GM21526 (cell line): Measurements from ENCODE around the gene TMCO4.

Experiments
- ATAC-seq: cut with Tn5 transposase; IDR thresholded peaks from one replicate; pipeline ENCODE4 v1.9.1; 2021; ENCODE audit warnings: moderate library complexity; ENCODE audit not compliant: unreplicated experiment, low FRiP score

Gene TMCO4

DNA sequence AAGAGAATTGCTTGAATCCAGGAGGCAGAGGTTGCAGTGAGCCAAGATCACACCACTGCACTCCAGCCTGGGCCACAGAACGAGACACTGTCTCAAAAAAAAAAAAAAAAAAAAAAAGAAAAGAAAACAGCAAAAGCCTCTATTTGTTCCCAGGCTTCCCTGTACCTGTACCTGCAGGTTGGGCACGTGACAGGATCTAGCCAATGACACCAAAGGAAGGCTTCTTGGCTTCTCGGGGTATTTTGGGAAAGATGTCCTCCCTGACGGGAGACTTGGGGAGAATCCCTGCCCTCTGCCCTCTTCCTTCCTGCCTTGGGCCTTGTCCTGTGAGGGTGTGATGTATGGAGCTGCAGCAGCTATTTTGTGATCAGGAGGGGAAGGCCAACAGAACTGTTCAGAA lies 22.8 kb downstream of the TMCO4 start:
- no peak for ATAC-seq

GRCh38 chr1:19776287-19776686 lies 23.4 kb downstream of the TMCO4 start:
- no peak for ATAC-seq

- ATAC-seq: no peak
Measured at GRCh38 chr1:19775831-19776230, 23.9 kb downstream of the TMCO4 start.

GRCh38 chr1:19775317-19775716 lies 24.4 kb downstream of the TMCO4 start:
- ATAC-seq: no peak

DNA sequence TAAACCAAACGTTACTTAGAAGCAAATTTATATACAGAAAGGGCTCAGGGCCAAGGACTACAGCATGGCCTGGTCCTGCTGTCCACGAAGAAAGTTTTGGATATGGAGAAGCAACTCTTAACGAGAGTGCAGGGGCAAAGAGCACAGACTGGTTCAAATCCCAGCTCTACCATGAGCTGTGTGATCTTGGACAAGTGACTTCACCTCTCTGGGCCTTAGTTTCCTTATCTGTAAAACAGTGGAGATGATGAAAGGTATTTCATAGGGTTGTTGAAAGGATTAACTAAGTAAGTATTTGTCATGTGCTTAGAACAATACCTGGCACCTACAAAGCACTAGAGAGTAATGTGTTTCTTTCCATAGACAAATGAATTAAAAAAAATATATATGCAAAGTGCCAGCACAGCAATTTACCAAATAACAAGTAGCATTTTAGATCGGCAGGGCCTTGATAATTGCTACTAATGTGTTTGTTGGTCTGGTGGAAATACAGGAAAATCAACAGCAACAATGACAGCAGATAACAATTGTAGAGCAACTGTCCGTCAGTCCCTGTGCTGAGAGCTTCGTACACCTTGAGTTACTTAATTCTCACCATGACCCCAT lies 25.4 kb downstream of the TMCO4 start:
- no peak for ATAC-seq

DNA sequence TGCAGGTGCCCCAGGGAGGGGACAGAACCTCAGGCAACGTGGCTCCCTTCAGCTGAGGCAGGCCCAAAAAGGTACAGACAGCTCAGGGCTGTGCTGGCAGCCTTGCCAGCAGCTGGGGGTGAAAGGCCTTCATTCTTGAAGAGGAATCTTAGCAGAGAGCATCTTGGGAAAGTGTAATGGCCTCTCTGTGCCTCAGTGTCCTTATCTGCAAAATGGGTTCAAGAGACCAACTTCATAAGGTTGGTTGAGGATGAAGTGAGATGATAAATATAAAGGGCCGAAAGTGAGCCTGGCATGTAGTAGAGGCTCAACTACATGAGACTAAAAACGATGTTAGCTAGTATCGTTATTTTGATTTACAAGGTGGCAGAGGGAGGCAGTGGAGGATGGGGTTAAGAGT lies 26.2 kb downstream of the TMCO4 start:
- no peak for ATAC-seq

GRCh38 chr1:19772053-19772452 lies 27.7 kb downstream of the TMCO4 start:
- ATAC-seq: no peak

- no peak for ATAC-seq
Measured at GRCh38 chr1:19771350-19771749, 28.4 kb downstream of the TMCO4 start.

DNA sequence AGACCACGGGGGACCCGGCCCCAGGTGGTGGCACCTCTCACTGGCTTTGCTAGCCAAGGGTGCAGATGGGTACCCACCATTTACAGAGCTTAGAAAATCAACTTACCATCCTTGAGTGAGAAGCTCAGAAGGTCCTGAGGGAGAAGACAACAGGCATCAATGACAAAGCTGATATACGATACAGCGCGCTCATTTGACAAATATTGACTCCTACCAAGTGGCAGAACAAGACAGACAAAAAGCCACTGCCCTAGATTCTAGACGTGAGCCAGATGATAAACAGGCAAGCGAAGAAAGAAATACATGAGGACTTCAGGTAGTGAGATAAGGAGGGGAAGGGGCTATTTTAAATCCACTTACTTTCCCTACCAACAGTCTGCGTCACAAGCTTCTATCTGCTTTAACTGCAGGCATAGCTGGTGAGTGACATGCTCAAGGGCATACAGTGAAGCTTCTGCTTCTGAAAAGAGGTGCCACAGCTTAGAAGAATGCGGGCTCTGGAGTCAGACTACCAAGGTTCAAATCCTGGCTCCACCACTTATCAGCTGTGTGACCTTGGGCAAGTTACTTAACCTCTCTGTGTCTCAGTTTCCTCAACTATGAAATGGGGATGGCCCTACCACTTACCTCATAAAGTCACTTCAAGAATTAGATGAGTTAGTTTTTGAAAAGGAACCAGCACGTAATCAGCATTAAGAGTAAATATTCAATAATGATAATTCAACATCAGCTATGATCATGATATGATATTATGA lies 29.1 kb downstream of the TMCO4 start:
- no peak for ATAC-seq

DNA sequence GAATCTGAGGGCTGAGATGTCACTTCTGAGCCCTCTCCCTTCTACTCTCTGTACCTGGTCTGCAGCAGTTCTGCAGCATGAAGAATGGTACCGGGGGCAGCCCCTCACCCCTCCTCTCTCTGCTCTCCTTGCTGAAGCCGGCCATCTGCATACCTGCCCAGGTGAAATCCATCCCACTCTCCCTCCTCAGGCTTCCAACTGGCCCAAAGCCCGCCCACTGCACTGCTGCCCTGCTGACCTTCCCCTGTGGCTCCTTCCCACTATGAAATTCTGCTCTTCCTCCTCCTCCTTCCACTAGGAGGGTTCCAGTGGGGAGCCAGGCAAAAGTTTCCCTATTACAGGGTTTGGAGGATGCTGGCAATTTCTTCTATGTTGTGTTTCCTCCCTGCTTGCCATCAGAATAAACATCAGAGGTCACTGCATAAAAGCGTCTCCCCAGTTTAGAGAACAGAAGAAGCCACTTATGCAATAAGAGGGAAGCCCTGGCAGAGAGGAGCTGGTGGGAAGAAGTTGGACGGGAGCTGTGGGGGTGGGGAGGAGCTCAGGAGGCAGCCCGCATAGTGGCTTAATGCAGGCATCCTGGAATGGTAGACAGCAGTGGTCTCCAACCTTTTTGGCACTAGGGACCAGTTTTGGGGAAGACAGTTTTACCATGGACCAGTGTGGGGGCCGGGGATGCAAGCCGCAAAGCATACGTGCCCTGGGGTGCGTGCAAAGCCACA lies 30.3 kb downstream of the TMCO4 start:
- no peak for ATAC-seq

DNA sequence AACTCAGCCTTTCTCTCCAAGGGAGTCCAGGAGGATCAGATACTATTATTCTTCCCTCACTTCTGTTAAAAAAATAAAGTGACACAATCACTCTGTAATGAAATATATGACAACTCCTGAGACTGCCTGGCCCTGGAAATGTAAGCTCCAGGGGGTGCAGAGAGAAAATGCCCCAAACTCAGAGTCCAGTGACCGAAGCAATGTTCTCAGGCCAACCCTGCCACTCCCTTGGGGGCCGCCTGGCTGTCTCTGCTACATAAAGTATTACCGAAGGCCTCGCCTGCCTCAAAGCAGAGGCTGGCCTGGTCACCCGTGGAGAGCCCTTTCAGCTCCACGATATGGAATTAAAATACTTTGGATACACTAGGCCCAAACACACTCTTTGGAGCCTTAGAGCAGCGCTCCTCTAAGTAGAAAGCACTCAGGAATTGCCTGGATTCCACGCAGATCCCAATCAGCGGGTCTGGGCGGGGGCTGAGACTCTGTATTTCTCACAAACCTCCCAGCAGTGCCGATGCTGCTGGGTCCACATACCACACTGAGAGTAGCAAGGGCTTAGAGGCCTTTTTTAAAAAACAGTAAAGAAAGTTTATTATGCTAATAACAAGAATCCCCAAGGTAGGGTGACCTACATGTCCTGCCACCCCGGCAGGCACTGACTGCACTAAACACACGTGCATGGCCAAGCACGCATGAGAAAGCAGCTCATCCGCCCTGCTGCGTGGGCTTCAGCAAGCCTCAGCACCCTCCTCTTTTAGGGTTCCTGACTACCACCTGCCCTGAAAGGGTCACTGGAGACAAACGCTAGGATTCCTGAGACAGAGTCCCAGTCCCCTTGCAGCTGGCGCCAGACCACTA lies 31.1 kb downstream of the TMCO4 start:
- ATAC-seq: no peak

DNA sequence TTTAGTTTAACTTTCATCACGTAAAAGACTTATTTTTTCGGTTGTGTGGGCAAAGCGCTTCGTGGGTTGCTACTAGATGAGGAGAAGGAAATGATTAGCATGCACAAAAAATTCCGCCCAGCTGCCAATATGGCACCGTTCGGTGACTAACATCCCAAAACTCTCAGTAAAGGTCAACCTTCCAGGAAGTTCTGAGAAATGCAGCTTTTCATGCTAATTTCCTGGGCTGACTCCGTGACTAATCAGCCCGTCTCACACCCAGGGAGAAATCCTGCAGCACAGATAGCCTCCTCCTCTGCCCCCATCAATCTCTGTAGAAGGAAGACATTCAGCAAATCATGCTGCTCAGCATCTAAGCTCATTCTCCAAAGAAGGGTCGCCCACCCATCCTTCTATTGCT lies 34.1 kb downstream of the TMCO4 start:
- ATAC-seq: no peak

DNA sequence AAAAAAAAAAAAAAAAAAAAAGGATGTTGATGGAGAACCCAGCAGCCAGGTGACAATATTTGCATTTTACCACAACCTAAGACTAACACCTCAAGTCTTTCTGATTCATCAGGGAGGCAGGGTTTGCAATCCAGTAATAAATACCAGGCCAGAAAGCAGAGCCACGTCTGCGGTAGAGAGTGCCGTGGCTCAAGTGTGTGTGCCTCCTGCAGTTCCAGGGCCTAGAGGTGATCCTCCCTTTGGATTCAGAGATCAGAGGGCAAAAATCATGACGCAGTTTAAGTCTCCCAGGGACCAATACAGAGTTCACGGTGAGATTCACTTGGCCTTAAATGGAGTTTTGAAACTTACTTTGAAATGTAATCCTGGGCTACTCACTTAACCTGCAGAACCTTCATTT lies 34.9 kb downstream of the TMCO4 start:
- no peak for ATAC-seq

GRCh38 chr1:19762175-19762779 lies 37.4 kb downstream of the TMCO4 start:
- no peak for ATAC-seq

GRCh38 chr1:19759740-19760089 lies 40.0 kb downstream of the TMCO4 start:
- no peak for ATAC-seq

DNA sequence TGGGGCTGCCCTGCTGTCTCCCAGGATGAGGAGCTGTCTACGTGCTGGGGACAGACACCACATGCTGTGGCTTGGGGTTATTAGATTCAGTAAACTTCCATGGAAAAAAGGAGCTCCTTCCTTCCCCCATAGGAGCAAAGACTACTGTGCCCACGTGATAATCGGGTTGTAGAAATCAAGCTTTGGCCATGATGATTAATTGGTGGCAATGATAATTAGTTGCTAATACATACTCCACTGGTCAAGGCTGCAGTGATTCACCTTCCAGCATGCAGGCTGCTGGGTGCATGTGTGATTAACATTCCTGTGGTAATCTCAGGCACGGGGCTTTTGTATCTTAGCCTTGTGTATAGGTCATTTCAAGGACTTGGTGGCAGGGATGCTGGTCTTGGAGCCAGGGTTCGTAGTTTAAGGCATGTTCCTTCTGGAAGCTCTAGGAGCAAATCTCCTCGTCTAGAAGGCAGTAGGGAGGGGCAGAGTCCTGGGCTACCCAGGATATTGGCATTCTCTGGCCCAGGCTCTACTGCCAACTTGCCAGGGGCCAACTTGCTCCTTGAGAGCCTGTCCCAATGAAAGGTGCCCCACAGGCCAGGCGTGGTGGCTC lies 41.4 kb downstream of the TMCO4 start:
- no peak for ATAC-seq

- no peak for ATAC-seq
Measured at GRCh38 chr1:19757641-19758040, 42.1 kb downstream of the TMCO4 start.

DNA sequence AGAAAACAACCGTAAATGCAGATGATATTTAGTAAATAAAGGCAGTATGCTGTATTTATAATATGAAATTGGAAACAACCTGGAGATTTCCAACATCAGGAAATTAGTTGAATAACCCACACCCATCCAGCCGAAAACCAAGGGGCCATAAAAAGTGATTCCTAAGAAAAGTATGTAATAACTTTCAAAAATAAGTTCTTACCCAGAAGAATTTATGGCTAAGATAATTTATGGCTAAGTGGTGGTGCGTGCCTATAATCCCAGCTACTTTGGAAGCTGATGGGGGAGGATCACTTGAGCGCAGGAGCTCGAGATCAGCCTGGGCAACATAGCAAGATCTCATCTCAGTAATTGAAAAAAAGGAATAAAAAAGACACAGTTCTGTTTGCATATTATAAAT lies 43.2 kb downstream of the TMCO4 start:
- no peak for ATAC-seq

GRCh38 chr1:19754482-19754881 lies 45.2 kb downstream of the TMCO4 start:
- no peak for ATAC-seq

DNA sequence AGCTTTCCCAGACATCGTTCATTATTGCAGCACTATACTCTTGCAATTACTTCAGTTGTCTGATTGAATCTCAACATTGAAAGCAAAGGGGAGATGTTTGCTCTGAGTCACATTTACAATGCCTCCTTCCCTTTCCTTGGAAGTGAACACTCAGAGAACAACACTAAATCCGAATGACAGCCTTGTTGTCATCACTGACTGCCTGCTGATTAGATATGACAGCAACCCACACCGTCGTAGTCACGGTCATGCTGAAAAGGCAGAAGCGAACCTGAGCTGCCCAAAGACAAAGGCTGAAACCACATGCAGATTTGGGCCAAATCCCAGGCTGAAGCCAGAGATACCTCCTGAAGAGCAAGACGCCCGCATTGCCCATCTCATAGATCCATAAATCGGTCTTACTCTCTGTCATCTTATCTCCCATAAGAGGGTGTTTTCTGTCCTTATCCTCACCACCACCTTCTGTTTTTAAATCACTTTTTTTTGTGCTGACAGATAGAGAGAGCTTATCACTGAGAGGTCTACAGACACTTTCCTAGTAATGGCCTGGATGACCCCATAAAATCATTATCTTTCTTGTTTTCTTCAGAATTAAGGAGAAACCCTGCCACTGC lies 47.5 kb downstream of the TMCO4 start:
- no peak for ATAC-seq
